ENCODE data around the gene PLEKHH1. TPM values are rescaled to one million over a fixed set of nuclear protein-coding genes. Genes with fewer than 3 reads are reported as not detected.

PLEKHH1 gene
- total and polyA plus RNA-seq, 2 of the 8 experiments (the other 6 are each of a cell fraction or from before 2014, with no cell fraction given) = 28.3 to 33.3 TPM

DNA sequence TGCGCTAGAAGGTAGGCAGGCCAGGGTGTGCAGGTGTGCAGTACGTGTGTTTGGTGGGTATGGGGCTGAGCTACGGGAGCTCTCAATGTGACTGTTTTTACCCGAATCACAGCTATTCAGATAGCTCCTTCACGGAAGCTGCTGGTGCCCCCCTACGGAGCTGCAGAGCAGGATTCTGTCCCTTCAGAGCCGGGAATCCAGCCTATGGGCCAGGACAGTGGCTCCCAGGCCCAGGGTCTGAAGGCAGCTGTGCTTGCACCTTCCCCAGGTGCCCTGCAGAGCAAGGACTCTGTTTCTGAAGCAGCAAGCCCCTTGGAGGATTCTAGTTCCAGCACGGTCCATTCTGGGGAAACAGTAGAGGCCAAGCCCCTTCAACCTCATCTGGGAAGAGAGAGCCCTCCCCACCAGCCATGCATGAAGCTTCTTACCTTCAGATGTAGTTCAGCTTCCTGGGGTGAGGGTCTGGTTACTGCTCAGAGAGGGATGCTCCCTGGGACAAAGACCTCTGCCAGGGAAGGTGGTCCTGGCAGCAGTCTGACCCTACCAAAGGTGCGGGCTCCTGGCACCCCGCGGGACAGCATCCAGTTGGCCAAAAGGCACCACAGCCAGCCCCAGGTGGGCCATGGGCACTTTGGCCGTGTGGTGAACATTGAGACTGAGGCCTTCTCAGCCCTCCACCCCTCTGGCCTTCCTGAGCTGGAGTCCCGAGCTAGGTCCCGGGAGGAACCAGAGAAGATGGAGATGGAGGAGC lies 29.1 kb downstream of the PLEKHH1 start (continued):
- no peak for TF ChIP-seq KDM1A (IDR thresholded peaks at IDR 0.05; ENCODE audit: borderline replicate concordance, low read length)
- TF ChIP-seq CHD1 (IDR thresholded peaks at IDR 0.05; ENCODE audit: low read depth, low read length) = no peak
- TF ChIP-seq EGR1 (IDR thresholded peaks at IDR 0.05; ENCODE audit: borderline replicate concordance, low read depth, low read length) = no peak
- no peak for TF ChIP-seq CREB1 (IDR thresholded peaks at IDR 0.05)
- no peak for TF ChIP-seq CEBPB (IDR thresholded peaks at IDR 0.05; ENCODE audit: low read depth, low read length)
- TF ChIP-seq ZNF274 (IDR thresholded peaks at IDR 0.05; ENCODE audit: borderline replicate concordance, extremely low read depth, low read length) = no peak
- no peak for TF ChIP-seq BACH1 (IDR thresholded peaks at IDR 0.05; ENCODE audit: low read length)
